Activated CD8-positive, alpha-beta memory T cell treated with anti-CD3 and anti-CD28 coated beads for 36 hours (primary cell): ENCODE data around the gene MME. TPM values are rescaled to one million over a fixed set of nuclear protein-coding genes. Genes with fewer than 3 reads are reported as not detected.

Experiments used
- CTCF ChIA-PET: fragments of 350-600 bp; sonication (Branson Sonifier 250); formaldehyde crosslinking; loops from one replicate; lab custom pipeline; 2021; ENCODE audit warnings: antibody characterized with exemption; lab: Charles Lee
- POLR2A ChIA-PET: fragments of 350-600 bp; sonication (Branson Sonifier 250); formaldehyde crosslinking; loops from one replicate; lab custom pipeline; 2021; ENCODE audit warnings: antibody characterized with exemption; lab: Charles Lee
- total RNA-seq, 2 experiments: library from RNA; stranded (reverse); gene quantifications; one replicate each; pipeline ENCODE4 v1.2.3, GENCODE V29; 2021

Gene MME
- total RNA-seq = not detected

DNA sequence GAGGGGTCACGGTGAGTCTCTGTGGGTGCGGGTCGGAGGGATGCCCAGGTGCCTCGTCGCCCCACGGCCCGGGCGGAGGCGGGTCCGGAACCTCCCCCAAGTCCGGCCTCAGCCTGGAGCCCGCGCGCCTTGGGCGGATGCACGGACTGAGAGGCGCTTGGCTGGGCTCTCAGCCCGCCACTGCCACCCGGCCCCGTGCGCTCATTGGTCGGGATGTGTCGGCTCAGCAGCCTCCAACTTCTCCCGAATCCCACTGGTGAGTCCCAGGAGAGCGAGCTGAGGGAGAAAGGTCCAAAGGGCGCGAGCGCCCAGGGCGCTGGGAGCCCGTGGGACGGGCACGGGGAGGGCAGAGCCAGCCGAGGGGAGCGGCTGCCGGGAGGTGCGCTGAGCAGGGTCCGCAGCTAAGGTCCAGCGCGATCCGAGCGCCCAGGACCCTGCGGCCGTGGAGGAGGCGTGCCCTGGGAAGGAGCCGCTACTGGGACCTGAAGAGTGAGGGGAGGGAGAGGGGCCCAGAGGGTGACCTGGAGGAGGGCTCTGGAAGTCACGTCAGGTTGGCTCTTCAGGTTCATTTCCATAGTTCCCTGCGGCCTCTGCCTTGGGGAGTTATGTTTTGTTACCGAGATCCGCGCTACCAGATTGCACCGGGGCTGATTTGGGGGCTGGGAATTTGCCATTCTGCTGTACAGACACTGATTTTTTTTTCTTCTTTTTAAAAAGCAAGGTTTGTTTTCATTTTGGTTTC, at the start of gene MME:
Gene MME, plus strand, starts transcription at position 574 of the 742 bp plus-strand sequence. CDS start 3,849 bp downstream, outside the sequence.
- CTCF ChIA-PET = no interaction called here
- POLR2A ChIA-PET = no interaction called here

DNA sequence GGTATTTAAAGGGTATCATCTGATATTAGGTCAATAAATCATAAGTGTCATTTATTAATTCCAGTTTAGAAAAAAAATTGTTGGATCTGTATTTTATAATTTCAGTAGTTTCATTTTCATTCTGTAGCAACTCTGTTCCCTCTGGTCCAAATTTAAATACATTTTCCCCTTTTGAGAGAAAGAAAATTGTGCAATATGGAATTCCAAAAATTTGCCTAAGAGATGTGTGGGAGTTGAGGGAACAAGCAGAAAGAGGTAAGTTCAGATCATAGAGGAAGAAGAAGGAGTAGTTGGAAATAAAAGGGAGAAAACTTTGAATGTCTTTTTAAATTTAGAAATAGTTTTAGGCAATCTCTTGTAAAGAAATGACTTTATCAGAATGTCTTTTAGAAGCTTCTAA, 48.9 kb upstream of the MME start:
- CTCF ChIA-PET = no interaction called here
- POLR2A ChIA-PET = no interaction called here

GRCh38 chr3:155032918-155033317, 47.2 kb upstream of the MME start:
- POLR2A ChIA-PET = no interaction called here
- CTCF ChIA-PET = no interaction called here

DNA sequence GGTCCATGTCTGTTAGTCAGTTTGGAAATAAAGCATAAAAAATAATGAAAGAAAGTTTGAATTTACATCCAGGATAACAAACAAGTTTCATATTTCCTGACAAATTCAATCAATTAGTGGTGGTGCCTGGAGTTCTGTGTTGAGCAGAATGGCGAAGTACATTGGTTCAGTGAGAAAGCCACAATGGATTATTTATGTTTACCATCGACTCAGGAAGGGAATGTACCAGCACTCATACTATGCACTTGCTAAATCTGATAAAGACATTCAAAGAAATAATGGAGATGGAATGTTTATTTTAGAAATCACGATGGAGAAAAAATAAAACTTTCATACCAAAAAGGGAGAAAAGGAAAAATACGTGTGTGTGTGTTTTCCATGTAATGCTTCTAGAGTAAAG, 45.3 kb upstream of the MME start:
- ChIA-PET POLR2A (no interaction called here), CTCF (no interaction called here)

DNA sequence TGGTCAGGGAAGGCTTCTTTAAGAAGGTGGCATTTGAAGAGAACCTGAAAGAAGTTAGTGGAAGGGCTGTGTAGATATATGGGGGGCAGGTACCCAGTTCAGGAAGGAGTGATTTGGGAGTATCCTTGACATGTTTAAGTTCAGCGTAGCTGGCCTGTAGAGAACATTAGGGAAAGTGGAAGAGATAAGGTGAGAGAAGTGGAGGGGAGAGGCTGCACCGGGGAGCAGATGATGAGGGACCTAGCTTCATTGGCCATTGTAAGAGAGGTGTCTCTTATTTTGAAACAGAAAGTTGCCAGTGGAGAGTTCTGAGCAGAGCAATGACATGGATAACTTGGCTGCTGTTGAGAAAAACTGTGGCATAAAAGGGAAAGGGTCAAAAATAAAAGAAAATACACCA, 44.6 kb upstream of the MME start:
- CTCF ChIA-PET = no interaction called here

GRCh38 chr3:155037508-155038202, 42.5 kb upstream of the MME start:
- CTCF ChIA-PET = no interaction called here
- POLR2A ChIA-PET = no interaction called here

More for the DNA sequence above, 44.6 kb upstream of the MME start:
- POLR2A ChIA-PET = no interaction called here

DNA sequence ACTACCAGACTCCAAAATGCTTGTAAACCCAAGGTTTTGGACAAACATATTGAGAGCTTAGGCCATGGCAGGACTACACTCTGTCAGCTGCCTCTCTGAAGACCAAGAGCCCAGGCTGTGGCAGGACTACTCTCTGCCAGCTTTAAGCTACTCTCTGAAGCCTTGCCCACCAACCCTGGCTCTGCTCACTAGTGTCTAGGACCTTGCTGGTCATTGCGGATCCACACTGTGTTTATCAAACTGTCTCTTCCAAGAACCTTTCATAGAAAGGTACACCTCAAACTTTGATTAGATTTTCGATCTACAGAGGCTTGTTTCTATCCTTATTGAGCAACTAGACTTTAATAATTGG, 41.9 kb upstream of the MME start:
- ChIA-PET CTCF (no interaction called here), POLR2A (interaction anchor here (0.5 kb wide), 1 partner anchor 817 kb away, joined by 4 read pairs; no protein-coding TSS in a partner anchor)

- POLR2A ChIA-PET = no interaction called here
- CTCF ChIA-PET = no interaction called here
Measured at GRCh38 chr3:155046935-155047334, 33.2 kb upstream of the MME start.

DNA sequence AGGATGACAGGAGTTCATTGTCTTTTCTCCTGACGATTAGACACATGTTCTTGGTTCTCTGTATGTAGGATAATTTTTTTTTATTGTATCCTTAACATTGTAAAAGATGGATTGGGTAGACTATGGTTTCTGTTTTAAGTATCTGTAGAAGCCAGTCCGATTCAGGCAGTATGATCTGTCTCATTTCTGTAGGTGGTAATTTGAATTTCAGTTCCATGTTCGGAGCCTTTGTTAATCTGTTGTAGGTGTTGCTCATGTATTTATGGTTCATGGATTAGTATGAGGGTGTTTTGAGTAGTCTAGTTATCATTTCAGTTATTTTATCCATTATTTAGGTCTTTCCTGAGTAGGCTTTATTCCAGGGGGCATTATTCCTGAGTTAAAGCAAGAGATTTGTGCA, 32.4 kb upstream of the MME start:
- CTCF ChIA-PET = no interaction called here

DNA sequence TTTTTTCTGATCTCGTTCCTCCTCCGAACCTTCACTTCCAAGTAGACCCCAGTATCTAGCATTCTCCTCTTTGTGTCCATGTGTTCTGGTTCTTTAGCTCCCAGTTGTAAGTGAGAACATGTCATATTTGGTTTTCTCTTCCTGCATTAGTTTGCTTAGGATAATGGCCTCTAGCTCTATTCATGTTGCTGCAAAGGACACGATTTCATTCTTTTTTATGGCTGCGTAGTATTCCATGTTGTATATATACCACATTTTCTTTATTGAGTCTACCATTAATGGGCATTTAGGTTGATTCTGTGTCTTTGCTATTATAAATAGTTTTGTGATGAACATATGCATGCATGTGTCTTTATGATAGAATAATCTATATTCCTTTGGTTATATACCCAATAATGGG, 30.2 kb upstream of the MME start:
- POLR2A ChIA-PET = no interaction called here
- CTCF ChIA-PET = no interaction called here

More for the DNA sequence above, 32.4 kb upstream of the MME start:
- POLR2A ChIA-PET = no interaction called here

- CTCF ChIA-PET = no interaction called here
- POLR2A ChIA-PET = no interaction called here
Measured at GRCh38 chr3:155052470-155052869, 27.6 kb upstream of the MME start.

DNA sequence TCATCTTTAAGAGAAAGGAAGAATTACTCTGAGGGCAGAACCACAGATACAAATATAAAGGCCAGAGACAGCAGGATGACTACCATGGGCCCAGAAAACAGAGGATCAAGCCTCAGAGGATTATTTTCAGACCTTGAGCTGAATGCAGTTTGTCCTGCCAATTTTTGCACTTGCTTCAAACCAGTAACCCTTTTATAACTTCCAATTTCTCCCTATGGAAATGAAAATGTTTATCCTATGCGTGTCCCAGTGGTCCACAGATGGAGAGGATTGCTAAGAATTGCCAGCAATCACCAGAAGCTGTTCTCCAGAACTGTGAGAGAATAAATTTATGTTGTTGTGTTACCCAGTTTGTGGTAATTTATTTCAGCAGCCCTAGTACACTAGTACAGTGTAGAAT, 26.4 kb upstream of the MME start:
- CTCF ChIA-PET = no interaction called here
- POLR2A ChIA-PET = no interaction called here

- ChIA-PET POLR2A (no interaction called here), CTCF (no interaction called here)
Measured at GRCh38 chr3:155064920-155065319, 15.2 kb upstream of the MME start.

- ChIA-PET CTCF (no interaction called here), POLR2A (no interaction called here)
Measured at GRCh38 chr3:155065537-155065936, 14.6 kb upstream of the MME start.

GRCh38 chr3:155069729-155070128, 10.4 kb upstream of the MME start:
- CTCF ChIA-PET = no interaction called here
- POLR2A ChIA-PET = no interaction called here

DNA sequence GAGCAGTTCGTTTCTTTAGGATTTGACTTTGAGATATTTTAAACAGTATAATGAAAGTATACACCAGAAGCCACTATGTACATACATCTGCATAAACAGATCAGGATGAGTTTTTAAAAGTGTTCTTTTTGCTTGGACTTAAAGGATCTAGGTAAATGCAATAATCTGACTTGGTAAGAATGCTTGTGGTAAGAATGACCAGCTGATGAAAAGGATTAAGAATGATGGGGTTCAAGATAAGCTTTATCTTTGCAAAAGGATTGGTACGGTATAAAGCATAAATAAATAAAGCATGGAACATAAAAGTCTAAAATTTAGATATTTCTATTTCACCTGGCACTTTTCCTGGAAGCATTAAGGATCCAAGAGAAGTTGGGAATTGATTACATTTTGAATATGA, 9.8 kb upstream of the MME start:
- CTCF ChIA-PET = no interaction called here
- POLR2A ChIA-PET = no interaction called here

DNA sequence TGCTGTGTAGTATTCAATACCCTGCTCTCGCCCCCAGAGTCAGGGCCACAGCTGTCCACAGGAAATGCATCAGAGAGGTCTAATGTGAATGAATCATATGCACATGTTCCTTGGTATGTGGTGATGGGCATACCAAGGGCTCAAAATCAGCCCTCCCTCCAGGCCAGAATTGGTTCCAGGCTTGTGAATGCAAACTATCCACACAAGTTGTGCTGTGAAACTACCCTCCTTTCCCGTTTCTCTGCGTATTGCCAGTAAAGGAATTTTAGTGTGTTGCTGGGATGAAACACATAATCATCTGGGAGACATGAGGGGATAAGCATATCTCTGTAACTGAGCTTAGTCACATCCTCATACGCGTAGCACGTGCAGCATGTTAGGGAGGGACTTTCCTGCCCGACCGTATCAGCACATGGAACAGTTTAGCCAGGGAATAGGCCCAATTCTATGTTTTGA, 9.2 kb upstream of the MME start:
- CTCF ChIA-PET = no interaction called here
- POLR2A ChIA-PET = no interaction called here

DNA sequence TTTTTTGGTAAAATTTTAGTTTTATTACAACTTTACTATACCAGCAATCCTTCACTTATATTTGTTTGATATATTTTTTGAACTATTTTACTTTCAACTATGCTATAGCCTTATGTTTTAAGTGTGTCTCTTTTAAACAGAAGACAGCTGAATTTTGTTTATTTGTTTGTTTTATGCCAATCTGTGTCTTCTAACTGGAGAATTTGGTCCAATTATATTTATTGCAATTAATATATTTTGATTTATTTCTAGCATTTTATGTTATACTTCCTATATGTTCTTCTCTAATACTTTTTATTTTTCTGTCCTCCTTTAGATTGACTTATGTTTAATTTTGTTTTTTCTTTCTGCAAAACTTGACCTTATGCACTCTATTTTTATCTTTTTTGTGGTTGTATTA, 4.9 kb upstream of the MME start:
- POLR2A ChIA-PET = no interaction called here
- CTCF ChIA-PET = no interaction called here

DNA sequence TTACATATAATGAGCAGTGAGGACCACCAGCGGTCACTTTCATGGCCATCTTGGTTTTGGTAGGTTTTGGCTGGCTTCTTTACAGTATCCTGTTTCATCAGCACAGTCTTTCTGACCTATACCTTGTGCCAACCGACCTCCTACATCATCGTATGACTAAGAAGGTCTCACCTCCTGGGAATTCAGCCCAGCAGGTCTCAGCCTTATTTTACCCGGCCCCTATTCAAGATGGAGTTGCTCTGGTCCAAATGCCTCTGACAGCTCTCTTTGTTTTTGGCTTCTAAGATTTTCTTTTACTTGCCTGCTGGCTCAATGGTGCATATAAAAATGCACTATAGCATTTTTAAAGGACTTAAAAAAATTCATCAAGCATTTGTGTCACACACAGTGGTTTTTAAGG, 3.2 kb upstream of the MME start:
- ChIA-PET POLR2A (no interaction called here), CTCF (no interaction called here)

- CTCF ChIA-PET = no interaction called here
Measured at GRCh38 chr3:155078711-155079467, 1.2 kb upstream of the MME start.

DNA sequence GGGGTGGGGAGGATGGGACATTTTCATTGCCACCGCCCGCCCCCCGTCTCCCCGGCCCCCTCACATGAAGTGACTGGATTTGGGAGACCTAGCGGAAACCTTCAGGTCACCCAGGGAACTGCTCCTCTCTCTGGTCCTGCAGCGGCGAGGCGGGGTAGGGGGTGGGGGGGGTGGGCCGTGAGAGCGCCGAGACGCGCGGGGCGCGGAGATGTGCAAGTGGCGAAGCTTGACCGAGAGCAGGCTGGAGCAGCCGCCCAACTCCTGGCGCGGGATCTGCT, 712 bp upstream of the MME start:
- ChIA-PET CTCF (no interaction called here), POLR2A (no interaction called here)

More at GRCh38 chr3:155078711-155079467, 1.2 kb upstream of the MME start:
- POLR2A ChIA-PET = no interaction called here
